IPS-18a (cell line): ENCODE measurements around the gene CD58.

Experiments used
- H3K27ac ChIP-seq: one replicate; pipeline ENCODE4 v1.5.1; 2013; ENCODE audit warnings: low read length
- H3K27me3 ChIP-seq: one replicate; pipeline ENCODE4 v1.6.1; 2013; ENCODE audit warnings: mild to moderate bottlenecking, low read length; ENCODE audit not compliant: control insufficient read depth, insufficient read depth
- H3K36me3 ChIP-seq: one replicate; pipeline ENCODE4 v1.6.1; 2013; ENCODE audit warnings: low read depth, low read length; ENCODE audit not compliant: control insufficient read depth
- H3K4me1 ChIP-seq: one replicate; pipeline ENCODE4 v1.6.1; 2013; ENCODE audit warnings: low read depth, low read length; ENCODE audit not compliant: control insufficient read depth
- H3K4me3 ChIP-seq: one replicate; pipeline ENCODE4 v1.5.1; 2013; ENCODE audit warnings: low read length
- H3K9ac ChIP-seq: one replicate; pipeline ENCODE4 v1.6.1; 2013; ENCODE audit warnings: mild to moderate bottlenecking, low read length, moderate library complexity
- H3K9me3 ChIP-seq: one replicate; pipeline ENCODE4 v1.6.1; 2013; ENCODE audit warnings: low read depth, low read length; ENCODE audit not compliant: control insufficient read depth

CD58 gene

GRCh38 chr1:116465477-116465844 lies 105.4 kb downstream of the CD58 start:
- no peaks in the 10 kb centered on the region for H3K27me3 ChIP-seq
- no peaks in the 10 kb centered on the region for H3K36me3 ChIP-seq
- H3K4me1 ChIP-seq = no peaks in the 10 kb centered on the region
- H3K9me3 ChIP-seq = no peaks in the 10 kb centered on the region
- no peak overlapping the region for H3K4me3 ChIP-seq
- H3K9ac ChIP-seq = no peak overlapping the region
- H3K27ac ChIP-seq = no peak overlapping the region
